ENCODE data around the gene DEPP1.

Gene DEPP1

GRCh38 chr10:44965104-44965503, 13.5 kb downstream of the DEPP1 start:
- no peak for DNase-seq

GRCh38 chr10:44963772-44964633, 14.6 kb downstream of the DEPP1 start:
- peak in 1 of 2 experiments; percentile 19 for DNase-seq

DNA sequence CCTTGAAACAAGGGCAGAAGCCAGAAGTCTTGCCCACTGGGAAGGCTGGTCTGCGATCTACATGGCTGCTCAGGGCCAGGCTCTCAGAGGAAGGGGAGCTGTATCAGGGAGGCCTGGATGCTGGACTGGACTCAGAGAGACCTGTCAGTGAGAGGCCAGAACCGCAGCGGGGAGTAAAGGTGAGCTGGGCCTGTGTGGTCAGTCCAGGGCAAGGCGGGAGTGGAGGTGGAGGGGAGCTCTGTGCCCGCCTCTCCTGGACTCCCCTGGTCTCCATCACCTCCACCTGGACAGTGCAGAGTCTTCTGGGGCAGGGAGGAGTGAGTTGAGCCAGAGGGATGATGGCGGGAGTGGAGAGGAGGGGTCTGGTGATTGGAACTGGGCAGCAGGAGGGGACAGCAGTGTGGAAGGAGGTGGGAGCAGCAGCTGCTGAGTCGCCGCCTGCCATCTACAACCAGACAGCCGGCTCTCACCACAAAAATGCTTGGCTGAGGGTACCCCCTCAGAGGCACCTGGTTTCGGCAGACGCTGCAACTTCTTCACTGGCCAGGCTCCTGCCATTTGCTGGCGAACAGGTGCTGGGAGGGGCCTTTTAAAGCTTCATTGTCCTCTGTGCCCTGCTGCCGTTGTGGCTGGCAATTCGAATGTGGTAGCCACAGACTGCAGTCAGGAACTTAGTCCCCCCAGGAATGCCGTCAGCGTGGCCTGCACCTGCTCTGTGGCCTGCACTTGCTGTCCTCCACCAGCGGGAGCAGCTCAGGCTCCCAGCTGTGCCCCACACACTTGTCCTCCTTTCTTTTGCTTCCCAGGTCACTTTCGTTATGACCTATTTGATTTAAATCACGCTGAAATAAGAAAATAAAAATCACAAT, 15.5 kb downstream of the DEPP1 start:
- peak; percentile 59 to 67 for DNase-seq

- no peak for DNase-seq
These were observed 16.5 kb downstream of the DEPP1 start for GRCh38 chr10:44961931-44962750.

- no peak for DNase-seq
These were observed 17.4 kb downstream of the DEPP1 start for GRCh38 chr10:44961230-44961571.

DNA sequence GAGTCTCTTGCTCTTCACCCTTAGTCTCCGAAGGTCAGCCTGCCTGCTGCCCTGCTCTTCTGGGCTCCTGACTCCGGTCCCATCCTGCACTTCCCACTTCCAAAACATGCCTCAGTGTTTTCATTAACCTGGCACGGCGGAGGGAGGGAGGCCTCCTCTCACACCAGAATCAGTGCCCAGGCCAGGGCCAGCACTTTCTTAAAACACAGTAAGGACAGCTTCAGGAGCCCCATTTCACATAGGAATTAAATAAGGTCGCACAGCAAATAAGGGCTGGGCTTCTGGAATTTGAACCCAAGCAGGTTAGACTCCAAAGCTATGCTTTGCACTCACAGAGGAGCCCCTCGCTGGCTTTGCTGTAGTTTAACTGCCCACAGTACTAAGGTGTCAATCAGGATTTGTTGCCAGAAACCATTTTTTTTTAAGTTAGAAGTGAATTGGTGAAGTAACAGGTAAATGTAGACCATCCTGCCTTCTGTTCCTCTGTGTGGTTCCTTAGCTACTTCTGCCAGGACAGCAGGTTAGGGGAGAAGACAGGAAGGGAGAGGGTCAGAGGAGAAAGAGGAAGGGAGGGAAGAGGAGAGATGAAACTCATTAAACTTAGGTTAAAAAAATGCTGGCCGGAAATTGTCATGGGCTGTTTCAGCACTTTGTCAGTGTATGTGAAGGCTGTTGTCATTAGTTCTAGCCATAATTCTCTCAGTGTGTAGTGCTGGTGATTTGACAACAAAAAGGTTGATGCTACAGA, 18.0 kb downstream of the DEPP1 start:
- no peak for DNase-seq

- no peak for DNase-seq
These were observed 18.5 kb downstream of the DEPP1 start for GRCh38 chr10:44960088-44960460.

GRCh38 chr10:44959247-44960087, 19.1 kb downstream of the DEPP1 start, which contains the start of gene RASSF4:
Gene RASSF4, plus strand, starts transcription at chr10:44959802. Its CDS starts 10,401 bp downstream, at chr10:44970203.
- peak; percentile 47 to 54 for DNase-seq

DNA sequence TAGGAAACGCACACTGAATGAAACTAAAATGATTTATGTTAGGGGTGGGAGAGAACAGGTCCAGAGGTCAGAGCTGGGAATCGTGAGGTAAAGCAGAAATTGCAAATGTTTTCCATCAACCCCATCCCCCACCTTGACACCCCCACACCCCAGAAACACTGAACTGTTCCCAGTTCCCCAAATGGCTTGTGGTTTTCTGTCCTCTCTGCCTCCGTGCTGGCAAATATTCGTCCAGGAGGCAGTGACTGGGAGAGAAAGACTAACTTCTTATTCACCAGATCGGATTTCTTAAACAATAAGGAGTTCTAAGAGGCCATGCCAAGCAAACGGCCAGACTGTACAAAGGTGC, 19.7 kb downstream of the DEPP1 start:
- no peak for DNase-seq

DNA sequence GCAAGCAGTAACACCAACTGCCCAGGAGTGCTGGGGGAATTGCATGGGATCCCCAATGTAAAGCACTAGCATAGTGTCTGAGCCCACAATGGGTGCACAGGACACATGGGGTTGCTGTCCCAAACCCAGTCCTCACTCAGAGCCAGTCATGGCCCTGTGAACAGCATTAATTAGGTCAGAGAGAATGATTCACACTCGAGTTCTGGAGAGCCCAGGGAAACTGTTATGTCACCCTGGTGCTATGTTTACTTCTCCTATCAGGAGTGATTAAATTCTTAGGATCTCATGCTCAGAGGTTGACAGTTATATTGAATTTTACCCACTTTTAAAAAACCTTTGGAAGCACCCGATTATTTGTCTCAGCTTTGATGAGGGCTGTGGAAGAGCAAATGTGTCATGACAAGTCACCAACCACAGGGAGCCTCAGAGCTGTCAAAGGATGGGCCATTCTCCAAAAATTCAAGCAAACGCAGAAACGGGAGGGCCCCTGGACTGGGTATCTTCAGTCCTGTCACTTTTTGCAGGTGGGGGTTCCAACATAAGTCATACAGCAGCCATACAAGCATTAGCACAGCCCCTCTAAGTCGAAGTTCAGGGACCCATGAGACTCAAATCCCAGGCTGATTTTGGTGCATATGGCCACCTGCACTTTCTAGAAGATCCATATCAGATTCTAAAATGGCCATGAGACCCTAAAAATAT, 20.3 kb downstream of the DEPP1 start:
- no peak for DNase-seq

GRCh38 chr10:44956717-44957706, 21.6 kb downstream of the DEPP1 start:
- no peak for DNase-seq

- DNase-seq: no peak
These were observed 22.4 kb downstream of the DEPP1 start for GRCh38 chr10:44956226-44956625.

DNA sequence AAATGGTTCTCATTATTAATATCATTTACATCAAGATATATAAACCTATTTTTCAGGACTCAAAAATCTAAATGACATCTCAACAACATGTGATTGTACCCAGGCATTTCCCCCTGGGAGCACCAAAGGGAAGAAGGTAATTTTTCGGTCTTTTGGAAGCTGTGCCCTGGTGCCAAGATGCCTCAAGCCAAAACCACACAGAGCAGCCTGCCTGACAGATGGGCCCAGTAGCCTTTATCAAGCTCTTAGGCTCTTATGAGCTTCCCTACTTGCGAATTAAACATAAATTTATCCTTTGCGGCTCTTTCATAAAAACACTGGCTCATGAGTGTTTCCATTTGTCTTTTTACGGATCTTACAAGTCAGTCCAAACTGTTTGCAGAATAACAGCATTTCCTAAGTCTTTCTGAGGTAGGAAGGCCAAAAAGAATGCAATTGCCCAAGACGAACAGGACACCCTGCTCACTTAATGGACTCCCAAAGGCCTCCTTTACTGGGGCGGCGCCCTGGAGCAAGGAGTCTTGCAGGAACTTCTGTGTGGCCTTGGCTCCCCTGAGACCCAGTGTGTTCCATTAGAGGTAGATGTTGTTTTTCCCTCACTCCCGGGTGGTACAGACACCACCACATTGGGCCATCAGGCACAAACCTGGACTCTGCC, 23.1 kb downstream of the DEPP1 start:
- DNase-seq: no peak

GRCh38 chr10:44954962-44955361, 23.6 kb downstream of the DEPP1 start:
- no peak for DNase-seq

- no peak for DNase-seq
These were observed 24.6 kb downstream of the DEPP1 start for GRCh38 chr10:44954042-44954441.

GRCh38 chr10:44952779-44953231, 25.8 kb downstream of the DEPP1 start:
- no peak for DNase-seq

GRCh38 chr10:44951576-44952226, 26.9 kb downstream of the DEPP1 start:
- no peak for DNase-seq
